K562 (cell line): ENCODE measurements around the gene ACTL7B. TPM values are rescaled to one million over a fixed set of nuclear protein-coding genes. Genes with fewer than 3 reads are reported as not detected.
A peak's percentile ranks its signal among the peaks of the same experiment; 100 is the strongest.

Experiments
- ATAC-seq: fragments of 200-7000 bp; cut with Tn5 transposase; 3 replicates; pipeline ENCODE4 v1.9.1; 2020; ENCODE audit warnings: moderate library complexity
- BruUV-seq: library from RNA; stranded (reverse); fragments of 400-500 nt; replicated peaks from 2 replicates; lab custom pipeline; 2021; lab: Mats Ljungman, UMichigan
- CTCF ChIA-PET: fragments of 300-600 bp; formaldehyde crosslinking; extraction: SDS; loops from one replicate; lab custom pipeline; 2021; ENCODE audit warnings: low intra/inter-chr PET ratio; lab: Yijun Ruan, JAX
- POLR2A ChIA-PET: fragments of 300-600, 350-650 bp; sonication (Branson Sonifier 250); formaldehyde crosslinking; extraction: SDS; loops from one replicate; lab custom pipeline; 2021; ENCODE audit warnings: antibody characterized with exemption, inconsistent platforms; lab: Yijun Ruan, JAX
- DNase-seq, 4 experiments: peaks; one replicate each; pipeline versions ENCODE4 v3.0.0 to v3.0.0-alpha.2; 2011 to 2018; ENCODE audit warnings: low spot score in 3 of 4, mixed read lengths in 3 of 4; ENCODE audit errors: extremely low read depth in 1 of 4
- FAIRE-seq: peaks from 2 replicates; lab custom pipeline; 2011; peaks lifted over from hg19 to GRCh38; lab: Jason Lieb, UNC
- H2AFZ ChIP-seq: 2 replicates; pipeline ENCODE4 v1.6.0; 2011; ENCODE audit warnings: low read depth, low read length, control low read depth, inconsistent platforms
- H3K27ac ChIP-seq: fragments of 200-600 bp; 3 replicates; pipeline ENCODE4 v1.8.0; 2011; ENCODE audit warnings: low read depth, mild to moderate bottlenecking, control low read depth, inconsistent platforms, low read length, moderate library complexity, mixed read lengths; ENCODE audit errors: extremely low read depth
- H3K27me3 ChIP-seq, 2 experiments: fragments of 300-600 bp in 1 of 2; 2 replicates in 1 of 2; 3 replicates in 1 of 2; pipeline versions ENCODE4 v1.6.0 to v1.8.0; 2011; ENCODE audit warnings: inconsistent platforms in 2 of 2, low read length in 2 of 2, mild to moderate bottlenecking in 1 of 2, mixed read lengths in 1 of 2, moderate library complexity in 1 of 2; ENCODE audit not compliant: control insufficient read depth in 2 of 2, insufficient read depth in 2 of 2
- H3K36me3 ChIP-seq: fragments of 300-600 bp; 3 replicates; pipeline ENCODE4 v1.8.0; 2011; ENCODE audit warnings: mild to moderate bottlenecking, low read length, inconsistent platforms; ENCODE audit not compliant: control insufficient read depth, insufficient read depth
- H3K4me1 ChIP-seq, 2 experiments: fragments of 200-600 bp in 1 of 2; replicated peaks in 1 of 2; 2 replicates in 1 of 2; 3 replicates in 1 of 2; pipeline versions ENCODE4 v1.5.1 to v1.8.0; 2011; ENCODE audit warnings: inconsistent platforms in 2 of 2, low read length in 2 of 2, mild to moderate bottlenecking in 1 of 2, mixed read lengths in 1 of 2, moderate library complexity in 1 of 2; ENCODE audit not compliant: control insufficient read depth in 2 of 2, insufficient read depth in 2 of 2
- H3K4me2 ChIP-seq: 2 replicates; pipeline ENCODE4 v1.6.1; 2011; ENCODE audit warnings: low read length, control low read depth, inconsistent platforms, mixed read lengths; ENCODE audit not compliant: insufficient read depth
- H3K4me3 ChIP-seq: fragments of 200-600 bp; sonication (generic), shearing (Covaris generic); 2 replicates; pipeline ENCODE4 v1.5.1; 2016; ENCODE audit warnings: control low read depth, inconsistent platforms
- H3K79me2 ChIP-seq: fragments of 200-600 bp; 3 replicates; pipeline ENCODE4 v1.8.0; 2011; ENCODE audit warnings: low read length, inconsistent platforms; ENCODE audit not compliant: control insufficient read depth, insufficient read depth
- H3K9ac ChIP-seq, 2 experiments: 2 replicates each; pipeline versions ENCODE4 v1.6.0 to v1.6.1; 2011; ENCODE audit warnings: low read depth in 2 of 2, low read length in 2 of 2, control low read depth in 1 of 2, inconsistent platforms in 1 of 2, mild to moderate bottlenecking in 1 of 2, mixed read lengths in 1 of 2; ENCODE audit not compliant: insufficient read depth in 1 of 2
- H3K9me1 ChIP-seq: one replicate; pipeline ENCODE4 v1.6.0; 2011; ENCODE audit warnings: inconsistent platforms, mild to moderate bottlenecking, low read length, moderate library complexity; ENCODE audit not compliant: control insufficient read depth, insufficient read depth
- H3K9me3 ChIP-seq: replicated peaks from 2 replicates; pipeline ENCODE4 v1.5.1; 2011; ENCODE audit warnings: low read depth, low read length, inconsistent platforms; ENCODE audit not compliant: control insufficient read depth, insufficient read depth
- H4K20me1 ChIP-seq: replicated peaks from 2 replicates; pipeline ENCODE4 v1.6.1; 2011; ENCODE audit warnings: low read length, inconsistent platforms, mixed read lengths; ENCODE audit not compliant: control insufficient read depth, insufficient read depth
- KAT8 ChIP-seq: fragments of 450-650 bp; IDR thresholded peaks from 2 replicates; pipeline ENCODE4 v1.6.1; 2016; ENCODE audit warnings: low read depth, mild to moderate bottlenecking
- ZNF407 ChIP-seq: fragments of 450-650 bp; IDR thresholded peaks from 2 replicates; pipeline ENCODE4 v1.6.1; 2016; ENCODE audit warnings: low read depth
- WGBS: fragments of 100-300 bp; shearing (Covaris generic); methylation state at CpG from one replicate; pipeline ENCODE4 v1.1.6; 2016; ENCODE audit warnings: low coverage, mixed read lengths; ENCODE audit not compliant: insufficient coverage; ENCODE audit errors: missing lambda C conversion rate; 5-methylcytosine and 5-hydroxymethylcytosine counted together
- in situ Hi-C: fragments of 300-500 bp; cut with MboI; formaldehyde crosslinking; loops from 4 replicates; pipeline ENCODE4 v1.15.0; 2018; ENCODE audit warnings: inconsistent platforms, mixed read lengths
- intact Hi-C: fragments of 100-400 bp; cut with micrococcal nuclease; formaldehyde crosslinking; loops from 2 replicates; pipeline ENCODE4 v1.14.2; 2022
- polyA plus RNA-seq, 8 experiments: library from polyadenylated mRNA; depleted of rRNA in 4 of 8; stranded (reverse) in 5 of 8; unstranded in 3 of 8; fragments of >200 nt; fragmentation: Nextera tagmentation in 2 of 8; fragmentation: Illumina TruSeq in 1 of 8; extraction: Ambion mirVana in 2 of 8; extraction: Trizol in 1 of 8; gene quantifications; 2 replicates each; pipeline versions ENCODE4 v1.2.1 to v1.2.3, GENCODE V29; 2011 to 2014; ENCODE audit warnings: inconsistent platforms in 1 of 8, missing spikeins in 1 of 8
- total RNA-seq, 7 experiments: library from RNA; depleted of rRNA in 6 of 7; stranded (reverse); fragments of >200 nt in 6 of 7; fragmentation: Illumina TruSeq in 2 of 7; extraction: Trizol in 2 of 7; gene quantifications; 2 replicates each; pipeline versions ENCODE4 v1.2.1 to v1.2.3, GENCODE V29; 2011 to 2021; ENCODE audit warnings: low replicate concordance in 1 of 7

The ACTL7B gene
- total and polyA plus RNA-seq, 9 of the 15 experiments (the other 6 are each of a cell fraction or from before 2014, with no cell fraction given), result not detected

- TF ChIP-seq KAT8, result no peak
- TF ChIP-seq, all 486 proteins: peak for 0
These were observed 38.6 kb upstream of the ACTL7B start (continued) for GRCh38 chr9:108894225-108894997.

- no TSS peak for BruUV-seq
- 89% methylated on average over 4 of the region's 4 CpGs for WGBS
- no peaks in the 10 kb centered on the region for H3K27me3 ChIP-seq
- intact Hi-C loops (loop anchor here (5.0 to 10.0 kb wide), 3 partner anchors 63 to 435 kb away; partner anchors contain the start of gene EPB41L4B), in situ Hi-C loops (no loop called here)
- no peaks in the 10 kb centered on the region for H3K9me3 ChIP-seq
- H3K4me2 ChIP-seq, result no peak overlapping the region
- H3K9me1 ChIP-seq, result no peaks in the 10 kb centered on the region
- peaks cover 77% of the 10 kb centered on the region for H3K36me3 ChIP-seq
- FAIRE-seq (no peak), ATAC-seq (peak; percentile 74), DNase-seq (peak in 2 of 4 experiments; percentile 27 to 36)
- POLR2A ChIA-PET, result interaction anchor here (0.9 to 1.9 kb wide), 3 partner anchors 9 to 23 kb away, joined by 3 to 8 read pairs (median 6); no protein-coding TSS in a partner anchor
- H3K27ac ChIP-seq, result no peak overlapping the region
- no peak overlapping the region for H3K9ac ChIP-seq
- H2AFZ ChIP-seq, result no peak overlapping the region
- no peak overlapping the region for H3K4me3 ChIP-seq
- peaks cover 3 to 10% of the 10 kb centered on the region in 2 experiments; a peak in 1 of 5 replicates for H3K4me1 ChIP-seq
- H4K20me1 ChIP-seq, result no peaks in the 10 kb centered on the region
- CTCF ChIA-PET, result interaction anchor here (0.8 to 1.8 kb wide), 4 partner anchors 64 to 512 kb away, joined by 3 to 13 read pairs (median 4); partner anchors contain the start of gene EPB41L4B
- no peaks in the 10 kb centered on the region for H3K79me2 ChIP-seq
- no peak for TF ChIP-seq ZNF407
These were observed 33.9 kb upstream of the ACTL7B start for GRCh38 chr9:108889649-108890067.
